GM06990 (cell line): Measurements from ENCODE around the gene ARMC2.

Experiments used
- DNase-seq: peaks from one replicate; pipeline ENCODE4 v3.0.0-alpha.2; 2011; ENCODE audit not compliant: insufficient read length; ENCODE audit errors: extremely low read depth
- H3K27me3 ChIP-seq: replicated peaks from 2 replicates; pipeline ENCODE4 v1.6.0; 2011; ENCODE audit warnings: low read length; ENCODE audit not compliant: control insufficient read depth, insufficient read depth
- H3K36me3 ChIP-seq: 2 replicates; pipeline ENCODE4 v1.5.1; 2011; ENCODE audit warnings: low read length; ENCODE audit not compliant: control insufficient read depth, insufficient read depth
- H3K4me3 ChIP-seq: replicated peaks from 2 replicates; pipeline ENCODE4 v1.5.1; 2011; ENCODE audit warnings: low read depth, mild to moderate bottlenecking, control low read depth, low read length
- CTCF ChIP-seq: IDR thresholded peaks from 2 replicates; pipeline ENCODE4 v1.5.1; 2011; ENCODE audit warnings: low read length, control low read depth, mild to moderate bottlenecking, inconsistent platforms; ENCODE audit not compliant: insufficient read depth, poor library complexity, severe bottlenecking

ARMC2 gene

GRCh38 chr6:108988765-108989164 lies 140.5 kb downstream of the ARMC2 start:
- no peaks in the 10 kb centered on the region for H3K36me3 ChIP-seq

GRCh38 chr6:108989700-108990099 lies 141.5 kb downstream of the ARMC2 start:
- Histone ChIP-seq H3K27me3 (no peaks in the 10 kb centered on the region), H3K4me3 (no peak overlapping the region), H3K36me3 (no peaks in the 10 kb centered on the region)
- DNase-seq, result no peak
- TF ChIP-seq CTCF, result no peak

More at GRCh38 chr6:108988765-108989164, 140.5 kb downstream of the ARMC2 start:
- no peak for DNase-seq
- no peaks in the 10 kb centered on the region for H3K27me3 ChIP-seq
- no peak overlapping the region for H3K4me3 ChIP-seq
- TF ChIP-seq CTCF, result no peak

- TF ChIP-seq CTCF, result no peak
- no peaks in the 10 kb centered on the region for H3K36me3 ChIP-seq
- no peak for DNase-seq
- no peaks in the 10 kb centered on the region for H3K27me3 ChIP-seq
- H3K4me3 ChIP-seq, result no peak overlapping the region
These were observed 145.7 kb downstream of the ARMC2 start for GRCh38 chr6:108993876-108994275.

- no peaks in the 10 kb centered on the region for H3K27me3 ChIP-seq
- no peaks in the 10 kb centered on the region for H3K36me3 ChIP-seq
- no peak for DNase-seq
- no peak overlapping the region for H3K4me3 ChIP-seq
- TF ChIP-seq CTCF, result no peak
These were observed 147.1 kb downstream of the ARMC2 start for GRCh38 chr6:108995296-108995695.

- no peak for TF ChIP-seq CTCF
- no peak overlapping the region for H3K4me3 ChIP-seq
- H3K36me3 ChIP-seq, result no peaks in the 10 kb centered on the region
- H3K27me3 ChIP-seq, result no peaks in the 10 kb centered on the region
- no peak for DNase-seq
These were observed 148.0 kb downstream of the ARMC2 start for GRCh38 chr6:108996208-108996607.

- no peak for TF ChIP-seq CTCF
- DNase-seq, result no peak
- Histone ChIP-seq H3K27me3 (no peaks in the 10 kb centered on the region), H3K4me3 (no peak overlapping the region), H3K36me3 (no peaks in the 10 kb centered on the region)
These were observed 150.3 kb downstream of the ARMC2 start for GRCh38 chr6:108998485-108998884.
